ENCODE data around the gene ZBP1.

Gene ZBP1

GRCh38 chr20:57584768-57585461, 35.3 kb downstream of the ZBP1 start:
- ChIA-PET CTCF (interaction anchor here (1.1 to 1.2 kb wide), 2 partner anchors 8 to 71 kb away, joined by 3 read pairs; no protein-coding TSS in a partner anchor), POLR2A (no interaction called here)
- no peak for DNase-seq (ENCODE audit: extremely low spot score)
- no peak for TF ChIP-seq CTCF (IDR thresholded peaks at IDR 0.05; ENCODE audit: control extremely low read depth, extremely low read depth, low read depth, missing control alignments)

GRCh38 chr20:57583289-57584257, 36.7 kb downstream of the ZBP1 start:
- POLR2A ChIA-PET = no interaction called here
- CTCF ChIA-PET = interaction anchor here (1.0 to 1.1 kb wide), 2 partner anchors 9 to 63 kb away, joined by 3 read pairs; no protein-coding TSS in a partner anchor
- no peak for TF ChIP-seq CTCF (IDR thresholded peaks at IDR 0.05; ENCODE audit: control extremely low read depth, extremely low read depth, low read depth, missing control alignments)
- no peak for DNase-seq (ENCODE audit: extremely low spot score)

GRCh38 chr20:57582432-57583288, 37.6 kb downstream of the ZBP1 start:
- peak; percentile 7 for TF ChIP-seq CTCF (IDR thresholded peaks at IDR 0.05; ENCODE audit: control extremely low read depth, extremely low read depth, low read depth, missing control alignments)
- ChIA-PET CTCF (interaction anchor here (1.2 kb wide), 1 partner anchor 62 kb away, joined by 3 read pairs; no protein-coding TSS in a partner anchor), POLR2A (no interaction called here)
- DNase-seq (ENCODE audit: extremely low spot score) = no peak

- no peak for TF ChIP-seq CTCF (IDR thresholded peaks at IDR 0.05; ENCODE audit: control extremely low read depth, extremely low read depth, low read depth, missing control alignments)
- no peak for DNase-seq (ENCODE audit: extremely low spot score)
- ChIA-PET CTCF (interaction anchor here (1.2 to 1.5 kb wide), 3 partner anchors 10 to 61 kb away, joined by 3 to 4 read pairs (median 3); no protein-coding TSS in a partner anchor), POLR2A (no interaction called here)
Measured at GRCh38 chr20:57582029-57582378, 38.2 kb downstream of the ZBP1 start.

- ChIA-PET POLR2A (no interaction called here), CTCF (interaction anchor here (1.2 to 1.5 kb wide), 3 partner anchors 9 to 60 kb away, joined by 3 to 4 read pairs (median 3); no protein-coding TSS in a partner anchor)
- TF ChIP-seq CTCF (IDR thresholded peaks at IDR 0.05; ENCODE audit: control extremely low read depth, extremely low read depth, low read depth, missing control alignments) = no peak
- no peak for DNase-seq (ENCODE audit: extremely low spot score)
Measured at GRCh38 chr20:57581202-57582028, 38.8 kb downstream of the ZBP1 start.

All from GM10248 (cell line).